ENCODE data around the gene ACTR8.
A peak's percentile ranks its signal among the peaks of the same experiment; 100 is the strongest.

The ACTR8 gene

DNA sequence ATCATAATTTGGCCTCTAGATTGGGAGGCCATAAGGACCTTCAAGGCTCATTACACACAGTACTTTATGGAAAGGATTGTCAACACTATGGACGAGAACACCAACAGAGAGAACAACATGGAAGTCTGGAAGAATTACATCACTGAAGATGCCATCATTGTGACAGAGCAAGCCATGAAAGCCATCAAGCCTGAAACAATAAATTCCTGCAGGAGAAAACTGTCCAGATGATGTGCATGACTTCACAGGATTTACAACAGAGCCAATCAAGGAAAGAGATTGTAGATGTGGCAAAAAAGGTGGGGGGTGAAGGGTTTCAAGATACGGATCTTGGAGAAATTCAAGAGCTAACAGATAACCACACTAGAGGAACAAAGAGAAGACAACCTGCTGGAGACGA lies 19.7 kb downstream of the ACTR8 start:
- no peak for DNase-seq

DNA sequence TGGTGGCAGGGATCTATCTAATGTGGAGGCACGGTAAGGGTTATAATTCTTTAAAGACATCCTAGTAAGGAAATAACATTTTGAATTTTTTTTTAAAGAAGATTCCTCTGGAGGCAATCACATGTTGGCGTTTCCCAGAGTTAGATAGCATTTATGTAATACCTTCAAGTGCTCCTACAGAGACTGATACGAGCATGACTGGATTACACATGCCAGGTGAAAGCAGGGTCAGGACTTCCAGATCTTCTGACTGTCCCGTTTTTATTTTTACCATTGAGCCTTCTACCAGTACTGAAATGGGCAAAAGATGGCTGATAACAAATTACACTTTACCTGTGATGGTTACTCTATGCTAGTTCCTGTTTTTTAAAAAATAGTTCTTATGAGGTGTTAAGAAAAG lies 21.8 kb downstream of the ACTR8 start:
- DNase-seq = no peak

DNA sequence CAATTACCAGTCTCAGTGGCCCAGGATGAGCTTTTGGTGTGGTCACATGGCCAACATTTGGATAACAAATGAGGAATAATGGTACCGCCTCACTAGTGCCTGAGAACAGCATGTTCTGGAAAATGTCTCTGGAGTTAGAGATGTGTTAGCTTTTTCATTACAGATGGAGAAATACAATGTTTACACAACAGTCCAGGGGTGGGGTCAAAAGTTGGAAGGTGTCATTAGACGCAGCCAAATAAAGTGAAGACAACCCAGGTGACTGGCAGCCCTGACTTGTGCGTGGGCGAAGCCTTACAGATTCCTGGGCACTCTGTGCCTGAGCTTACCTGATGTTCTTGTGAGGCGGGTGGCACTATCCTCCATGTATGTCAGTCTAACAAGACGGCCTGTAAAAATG lies 22.8 kb downstream of the ACTR8 start:
- no peak for DNase-seq

DNA sequence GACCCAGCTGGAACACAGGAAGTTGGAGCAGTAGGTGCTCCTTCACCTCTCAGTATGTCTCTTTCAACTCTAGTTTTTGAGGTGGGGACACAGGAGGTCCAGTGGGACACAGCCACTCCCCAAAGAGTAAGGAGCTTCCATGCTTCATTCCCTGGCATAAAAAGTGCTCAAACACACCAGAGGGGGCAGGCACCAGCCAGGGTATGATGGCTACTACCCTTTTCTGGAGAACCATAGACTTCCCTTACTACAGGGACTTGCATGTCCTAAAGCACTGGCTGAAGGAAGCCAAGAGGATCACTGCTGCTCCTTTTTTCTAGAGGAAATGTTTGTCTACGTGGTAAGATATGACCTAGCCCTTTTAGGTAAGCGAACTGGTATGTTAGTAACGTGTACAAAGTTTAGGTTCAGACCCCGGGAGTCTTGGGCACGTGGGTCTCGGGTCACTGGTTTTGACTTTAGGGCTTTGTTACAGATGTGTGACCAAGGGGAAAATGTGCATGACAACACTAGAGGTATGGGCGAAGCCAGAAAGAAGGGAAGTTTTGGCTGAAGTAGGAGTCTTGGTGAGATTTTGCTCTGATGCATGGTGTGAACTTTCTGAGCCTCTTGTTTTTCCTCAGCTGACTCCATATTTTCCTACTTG lies 23.7 kb downstream of the ACTR8 start:
- no peak for DNase-seq

DNA sequence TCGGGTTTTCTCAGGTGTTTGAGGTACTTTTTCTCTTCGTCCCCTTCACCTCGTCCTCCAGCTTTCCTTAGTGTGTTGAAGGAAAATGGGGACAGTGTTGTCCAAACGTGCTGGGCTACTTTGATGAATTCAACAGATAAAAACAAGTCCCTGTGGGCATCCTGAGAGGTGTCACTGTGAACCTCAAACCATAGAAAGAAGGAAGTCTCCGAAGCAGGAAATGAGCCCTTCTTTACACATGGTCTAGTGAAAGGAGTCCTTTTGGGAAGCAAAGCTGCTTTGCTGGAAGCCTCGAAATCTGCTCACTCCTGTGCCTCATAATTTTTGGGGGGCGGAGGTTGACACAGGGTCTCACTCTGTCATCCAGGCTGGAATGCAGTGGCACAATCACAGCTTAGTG lies 25.0 kb downstream of the ACTR8 start:
- DNase-seq = no peak

DNA sequence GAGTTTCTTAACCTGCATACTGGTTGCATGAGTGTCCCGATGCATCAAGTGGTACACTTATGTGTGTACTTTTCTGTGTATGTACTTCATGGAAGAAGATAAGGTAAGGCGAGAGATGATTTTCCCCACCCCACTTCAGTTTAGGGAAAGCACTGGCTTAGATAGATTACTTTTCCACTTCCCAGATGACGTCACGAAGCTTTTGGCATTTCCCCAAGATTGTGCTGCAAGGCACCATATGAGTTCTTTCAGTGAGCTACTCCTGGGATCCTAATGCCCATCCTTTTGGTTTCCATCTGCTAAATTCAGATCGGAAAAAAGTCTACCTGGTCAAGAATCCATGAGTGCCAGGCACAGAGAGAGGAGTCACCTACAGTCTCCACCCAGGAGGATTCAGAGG lies 31.1 kb downstream of the ACTR8 start:
- no peak for DNase-seq

DNA sequence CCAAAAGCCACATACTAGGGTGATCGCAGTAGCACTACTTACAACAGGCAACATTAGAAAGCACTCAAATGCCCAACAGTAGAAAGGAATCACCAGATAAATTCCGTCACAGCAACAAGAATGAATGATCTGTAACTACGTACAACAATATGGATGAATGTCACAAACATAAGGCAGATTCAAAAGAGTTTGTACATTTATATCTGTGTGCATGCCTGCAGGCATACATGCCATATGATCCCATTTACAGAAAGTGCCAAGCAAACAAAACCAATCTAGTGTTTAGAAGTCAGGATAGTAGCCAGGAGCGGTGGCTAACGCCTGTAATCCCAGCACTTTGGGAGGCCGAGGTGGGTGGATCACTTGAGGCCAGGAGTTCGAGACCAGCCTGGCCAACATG lies 32.0 kb downstream of the ACTR8 start:
- DNase-seq = no peak

DNA sequence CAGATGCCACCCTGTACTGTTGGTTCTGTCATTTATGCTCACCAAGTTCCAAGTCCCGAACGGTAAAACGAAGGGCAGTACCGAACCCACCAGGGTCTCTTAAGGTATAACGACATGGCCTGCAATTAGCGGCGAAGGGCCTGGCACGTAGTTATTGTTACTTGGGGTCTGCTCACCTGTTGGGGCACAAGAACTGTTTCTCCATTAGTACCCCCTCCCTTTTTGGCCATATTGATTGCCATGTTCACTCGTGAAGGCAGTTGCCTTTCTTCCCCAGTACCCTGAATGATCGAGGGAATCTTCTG lies 35.1 kb downstream of the ACTR8 start:
- DNase-seq = no peak

DNA sequence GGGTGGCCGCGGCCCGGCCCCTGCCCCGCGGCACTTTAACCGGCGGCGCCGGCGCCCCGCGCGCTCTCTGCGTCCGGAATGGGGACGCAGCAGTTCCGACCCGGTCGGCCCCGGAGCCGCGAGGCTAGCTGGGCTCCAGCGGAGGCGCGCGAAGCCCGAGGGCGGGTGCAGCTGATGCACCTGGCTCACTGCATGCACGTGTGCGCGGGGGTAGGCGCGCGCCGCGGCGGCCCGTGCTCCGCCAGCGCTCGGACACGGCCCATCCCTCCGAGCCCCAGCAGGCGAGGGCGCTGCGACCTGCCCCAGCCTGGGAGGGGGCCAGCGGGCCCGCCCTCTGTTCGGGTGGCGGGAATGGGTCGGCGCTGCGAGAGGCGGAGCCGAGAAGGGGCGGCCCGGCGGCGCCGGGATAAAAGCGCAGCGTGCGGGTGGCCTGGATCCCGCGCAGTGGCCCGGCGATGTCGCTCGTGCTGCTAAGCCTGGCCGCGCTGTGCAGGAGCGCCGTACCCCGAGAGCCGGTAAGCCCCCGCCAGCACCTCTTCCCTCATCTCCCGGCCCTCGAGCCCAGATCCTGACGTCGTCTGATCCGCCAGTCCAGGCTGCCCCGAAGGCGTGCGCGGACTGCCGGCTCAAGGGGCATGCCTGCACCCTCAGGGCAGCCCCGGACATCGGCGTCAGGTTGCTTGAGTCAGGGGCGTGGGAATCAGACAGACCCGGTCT lies 35.7 kb downstream of the ACTR8 start, which contains the start of the genes CHDH and IL17RB:
TSS of gene CHDH (minus strand) at position 286 of the 717 bp plus-strand sequence. CDS start 22,411 bp downstream, outside the sequence.
TSS of gene IL17RB (plus strand) at position 435 of the 717 bp plus-strand sequence. CDS start at position 456, 21 bp downstream.
- DNase-seq = peak; percentile 76

DNA sequence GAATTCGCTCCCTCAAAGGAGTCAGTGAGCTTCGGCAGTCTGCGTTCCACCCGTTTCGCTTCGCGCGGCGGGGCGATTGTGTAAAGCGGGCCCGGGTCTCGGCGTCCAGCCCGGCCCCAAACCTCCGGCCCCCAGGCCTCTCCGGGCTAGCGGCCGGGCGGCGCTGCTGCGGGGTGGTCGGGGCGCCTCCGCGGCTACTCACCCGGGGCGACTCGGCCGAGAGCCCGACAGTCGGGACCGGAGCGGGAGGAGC lies 36.1 kb downstream of the ACTR8 start:
- no peak for DNase-seq

DNA sequence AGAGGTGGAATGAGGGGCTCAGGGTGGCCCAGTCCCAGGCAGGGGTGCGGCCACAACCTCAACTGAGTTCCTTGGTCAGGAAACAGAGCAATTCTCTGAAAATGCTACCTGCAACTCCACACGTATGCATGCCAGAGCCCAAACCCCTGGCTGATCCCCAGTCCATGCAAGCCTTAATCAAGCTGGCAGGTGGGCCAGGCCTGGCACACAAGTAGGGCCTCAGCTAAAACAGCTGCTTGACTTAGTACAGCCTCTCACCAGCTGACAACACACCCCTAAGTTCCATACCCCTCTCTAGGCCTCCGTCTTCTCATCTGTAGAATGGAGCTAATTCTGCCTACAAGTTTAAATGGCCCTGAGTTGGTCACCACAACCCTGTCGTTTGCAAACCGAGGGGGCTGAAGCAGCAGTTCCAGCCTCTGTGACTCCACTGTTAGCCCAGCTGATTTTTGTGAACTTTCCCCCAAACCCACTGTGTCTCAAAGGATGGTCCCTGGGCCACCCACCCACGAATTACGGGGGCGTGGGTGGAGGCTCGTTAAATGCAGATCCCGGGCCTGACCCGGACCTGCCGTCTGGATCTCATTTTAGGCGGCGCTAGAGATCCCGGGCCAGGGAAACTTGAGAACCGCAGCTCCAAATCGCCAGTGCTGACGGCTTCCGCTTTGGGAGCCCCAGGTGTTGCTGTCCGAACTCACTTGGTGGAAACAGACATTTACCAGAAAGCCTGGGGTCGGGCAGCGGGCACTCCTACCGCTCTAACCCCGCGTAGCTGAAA lies 36.7 kb downstream of the ACTR8 start:
- peak; percentile 81 for DNase-seq

DNA sequence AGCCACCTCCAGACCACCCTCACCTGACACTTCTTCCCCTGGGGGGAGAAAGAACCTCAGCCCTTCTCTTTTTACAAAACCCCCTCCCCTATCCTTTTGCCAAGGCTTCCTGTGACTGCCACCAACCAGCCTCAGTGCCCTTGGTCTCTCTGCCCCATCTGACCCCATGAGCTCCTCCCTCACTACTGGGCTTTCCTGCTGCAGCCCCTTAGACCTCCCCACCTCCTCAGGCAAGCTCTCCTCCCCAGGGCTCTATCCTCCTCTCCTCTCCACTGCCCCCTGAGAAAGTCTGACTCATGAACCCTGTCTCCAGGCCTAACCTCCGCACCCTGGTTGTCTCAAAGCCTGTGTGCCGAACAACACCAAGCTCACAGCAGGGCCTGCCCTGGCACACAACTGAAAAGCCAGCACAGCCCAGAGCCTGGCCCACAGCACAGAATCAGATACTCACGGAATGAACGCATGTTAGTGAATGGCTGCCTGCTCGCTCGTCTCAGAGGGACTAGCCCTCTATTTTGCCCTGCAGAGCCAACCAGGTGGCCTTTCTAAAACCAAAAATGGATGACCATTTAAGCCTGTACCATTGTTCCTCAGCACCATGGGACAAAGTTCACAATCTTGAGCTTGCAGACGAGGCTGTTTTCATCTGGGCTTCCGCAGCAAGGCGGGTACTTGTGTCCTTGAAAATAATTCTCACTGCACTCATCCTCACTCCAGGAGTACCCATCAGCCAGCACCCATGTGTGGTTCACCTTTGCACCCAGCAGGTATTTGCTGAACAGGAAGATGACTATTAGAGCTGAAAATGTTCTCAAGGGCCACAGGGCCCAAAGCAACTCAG lies 37.5 kb downstream of the ACTR8 start:
- DNase-seq = no peak

DNA sequence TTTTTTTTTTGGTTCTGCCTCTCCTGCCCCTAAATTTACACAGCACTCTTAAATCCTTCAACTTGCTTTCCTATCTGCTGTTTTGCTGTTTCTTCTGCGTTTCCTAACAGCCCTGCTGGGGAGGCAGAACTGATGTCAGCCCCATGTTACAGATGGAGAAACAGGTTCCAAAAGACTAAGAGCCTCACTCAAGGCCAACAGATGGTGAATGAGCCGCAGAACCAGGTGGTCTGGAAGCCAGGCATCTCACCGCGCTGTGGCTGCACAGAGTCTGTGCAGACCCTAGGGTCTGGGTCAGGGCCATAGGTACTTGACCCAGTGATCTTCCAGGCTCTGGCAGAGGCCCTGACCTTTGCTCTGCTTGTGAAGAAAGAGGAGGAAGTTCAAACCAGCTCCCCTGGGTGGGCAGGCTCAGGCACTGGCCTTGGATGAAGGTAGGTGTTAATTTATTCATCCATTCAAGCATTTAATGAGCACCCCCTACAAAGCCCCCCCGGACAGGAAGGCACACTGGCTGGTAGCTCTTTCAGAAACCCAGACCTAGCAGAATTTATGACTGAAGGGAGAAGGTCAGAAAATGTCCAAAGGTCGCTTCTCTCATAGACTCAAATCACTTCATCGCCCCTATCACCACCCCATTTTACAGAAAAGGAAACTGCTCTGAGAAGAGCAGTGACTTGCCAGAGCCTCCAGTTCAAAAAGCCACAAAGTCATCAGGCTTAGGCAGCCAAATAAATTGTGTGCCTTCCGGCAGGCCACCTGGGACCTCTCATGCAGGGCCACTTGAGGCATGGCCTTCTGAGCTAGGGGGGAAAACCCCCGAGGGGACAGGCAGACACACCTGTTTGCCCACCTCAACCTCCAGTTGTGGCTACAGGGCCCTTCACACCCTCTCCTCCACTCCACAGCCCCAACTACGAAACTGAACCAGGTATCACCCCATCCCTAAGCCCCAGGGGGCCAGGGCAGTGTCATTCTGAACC lies 38.5 kb downstream of the ACTR8 start:
- DNase-seq = no peak

DNA sequence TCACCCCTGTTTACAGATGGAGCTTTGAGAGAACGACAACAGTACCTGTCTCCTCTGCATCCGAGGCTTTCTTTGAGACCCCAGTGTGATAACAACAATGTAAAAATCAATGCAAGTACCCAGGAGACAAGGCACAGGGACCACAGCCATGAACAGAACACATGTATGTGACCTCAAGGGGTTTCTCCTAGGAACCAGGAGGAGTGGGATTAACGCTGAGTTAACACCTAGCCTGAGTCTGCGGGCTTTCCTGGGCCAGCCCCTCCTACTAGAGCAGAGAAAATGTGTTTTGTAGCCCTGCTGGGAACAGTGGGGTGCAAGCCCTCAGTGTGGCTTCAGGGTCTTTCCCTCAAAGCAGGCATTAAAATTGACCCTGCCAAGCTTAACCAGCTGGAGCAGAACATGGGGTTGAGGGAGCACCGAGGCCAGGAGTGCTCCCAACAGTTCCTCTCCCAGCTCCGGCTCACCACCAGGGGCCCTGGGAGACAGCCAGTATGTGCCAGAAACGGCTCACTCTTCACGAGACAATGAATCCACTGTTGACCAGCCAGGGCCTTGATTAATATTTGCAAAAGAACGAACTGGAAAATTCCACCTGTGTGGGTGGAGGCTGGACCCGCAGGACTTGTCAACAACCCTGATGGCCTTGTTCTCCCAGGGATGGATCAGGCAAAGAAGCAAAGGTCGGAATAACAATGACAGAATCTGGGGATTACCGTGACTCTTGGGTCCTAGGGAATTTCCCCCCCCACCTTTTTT lies 39.3 kb downstream of the ACTR8 start:
- peak; percentile 38 for DNase-seq

DNA sequence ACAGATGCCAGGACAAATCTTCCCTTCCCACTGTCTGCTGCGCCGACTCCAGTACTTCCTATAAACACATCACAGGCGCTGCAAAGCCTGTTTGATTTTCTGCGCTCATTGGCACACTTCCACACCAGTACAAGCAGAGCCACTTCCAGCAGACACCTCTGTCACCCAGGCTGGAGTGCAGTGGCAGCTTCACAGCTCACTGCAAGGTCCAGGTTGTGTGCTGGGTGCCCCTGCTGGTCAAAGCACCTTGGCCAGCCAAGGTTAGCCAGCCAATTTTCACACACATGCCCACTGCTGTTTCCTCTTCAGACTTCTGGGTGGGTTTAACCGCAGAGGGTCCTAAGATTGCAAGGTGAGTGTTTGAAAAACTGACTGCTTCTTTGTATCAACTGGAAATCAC lies 40.7 kb downstream of the ACTR8 start:
- no peak for DNase-seq

DNA sequence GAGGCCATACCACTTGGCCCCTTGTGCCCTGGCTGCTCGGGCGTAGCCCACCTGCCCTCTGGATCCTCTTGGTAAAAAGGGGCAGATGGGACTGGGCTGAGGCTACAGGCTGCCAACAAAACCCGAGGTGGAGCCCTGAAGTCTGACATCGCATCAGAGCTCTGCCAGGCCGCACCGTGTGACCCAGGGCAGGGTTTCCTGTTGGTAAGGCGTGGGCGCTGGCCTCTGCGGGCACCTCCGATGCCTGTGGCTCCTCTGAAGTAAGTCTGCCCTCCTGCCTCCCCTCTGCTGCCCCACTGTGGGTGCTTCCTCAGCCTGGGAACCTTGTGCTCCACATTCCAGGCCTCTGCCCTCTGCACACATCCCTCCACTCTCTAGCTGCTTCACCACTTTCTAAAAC lies 44.6 kb downstream of the ACTR8 start:
- no peak for DNase-seq

DNA sequence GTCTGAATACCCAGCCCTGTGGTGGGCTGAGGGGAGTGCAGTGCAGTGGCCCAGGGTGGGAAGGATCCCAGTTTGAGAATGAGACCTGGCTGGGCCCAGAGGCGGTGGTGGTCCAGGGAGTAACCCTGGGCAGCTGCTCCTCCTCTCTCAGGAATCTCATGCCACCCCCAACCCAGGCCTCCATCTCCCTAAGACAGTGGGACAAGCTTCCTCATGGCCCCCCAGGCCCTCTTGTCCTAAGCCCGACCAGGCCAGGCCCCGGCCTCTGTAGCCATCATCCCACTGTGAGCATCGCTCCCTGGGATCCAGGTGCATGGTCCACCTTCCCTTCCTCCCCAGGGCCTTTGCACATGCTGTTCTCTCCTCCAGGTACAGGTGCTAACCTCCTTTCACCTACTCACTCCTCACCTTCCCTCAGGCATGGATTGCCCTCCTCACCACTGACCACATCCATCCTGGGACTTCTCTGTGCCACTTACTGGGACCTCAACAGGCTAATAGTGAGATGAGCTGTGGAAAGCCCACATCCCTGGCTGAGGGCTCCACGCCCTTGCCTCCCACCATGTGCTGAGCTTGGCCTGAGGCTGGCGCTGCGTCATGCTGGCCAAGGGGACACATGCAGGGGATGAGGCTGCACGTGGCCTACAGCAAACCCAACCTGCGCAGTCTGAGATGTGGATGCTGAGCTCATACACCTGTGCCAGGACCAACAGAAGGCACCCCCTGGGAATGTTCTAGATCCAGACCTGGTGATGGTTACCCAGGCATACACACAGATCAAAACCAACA lies 45.7 kb downstream of the ACTR8 start:
- no peak for DNase-seq

DNA sequence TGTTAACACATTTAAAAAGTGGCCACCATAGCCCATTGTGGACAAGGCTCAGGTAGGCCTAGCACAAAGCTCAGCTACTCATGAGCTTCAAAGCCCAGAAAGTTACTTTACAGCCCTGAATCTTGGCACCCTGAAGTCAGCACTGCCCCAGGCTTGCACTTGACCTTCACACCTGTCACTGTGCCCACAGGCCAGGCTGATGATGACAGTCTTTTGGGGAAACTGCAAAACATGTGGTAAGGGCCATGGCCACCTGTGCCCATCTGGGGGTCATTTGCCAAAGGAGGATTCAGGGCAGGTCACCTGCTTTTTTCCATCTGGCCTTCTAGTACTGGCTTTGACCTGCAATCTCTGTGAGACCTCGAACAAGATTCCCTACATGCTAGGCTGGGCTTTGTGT lies 46.7 kb downstream of the ACTR8 start:
- no peak for DNase-seq

DNA sequence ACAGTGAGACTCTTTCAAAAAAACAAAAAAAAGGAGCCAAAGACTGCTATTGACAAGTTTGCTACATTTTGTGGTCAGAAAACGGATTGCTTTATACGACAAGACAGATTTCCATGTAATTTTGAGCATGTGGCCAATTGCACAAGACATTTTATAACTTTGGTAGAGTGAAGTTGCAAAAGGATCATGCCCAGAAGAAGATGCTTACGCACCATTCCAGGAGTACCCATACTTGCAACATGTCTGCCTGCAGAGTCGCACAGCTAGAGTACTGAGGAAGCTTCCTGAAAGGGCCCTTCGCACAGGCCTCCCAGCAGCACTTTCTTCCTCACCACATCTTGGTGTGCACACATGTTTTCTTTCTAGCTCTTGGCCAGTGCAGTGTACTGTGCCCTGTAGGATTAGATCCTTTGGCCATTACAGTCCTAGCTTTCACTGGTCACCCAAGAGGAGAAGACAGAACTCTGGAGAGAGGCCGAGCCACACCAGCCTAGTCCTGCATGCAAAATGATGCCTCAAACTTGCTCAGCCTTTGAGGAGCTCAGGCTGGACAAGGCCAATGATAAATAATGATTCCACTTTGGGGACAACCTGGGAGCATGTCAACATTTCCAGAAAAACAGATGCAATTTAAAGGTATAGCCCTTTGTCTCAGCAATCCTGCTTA lies 47.4 kb downstream of the ACTR8 start:
- DNase-seq = no peak

DNA sequence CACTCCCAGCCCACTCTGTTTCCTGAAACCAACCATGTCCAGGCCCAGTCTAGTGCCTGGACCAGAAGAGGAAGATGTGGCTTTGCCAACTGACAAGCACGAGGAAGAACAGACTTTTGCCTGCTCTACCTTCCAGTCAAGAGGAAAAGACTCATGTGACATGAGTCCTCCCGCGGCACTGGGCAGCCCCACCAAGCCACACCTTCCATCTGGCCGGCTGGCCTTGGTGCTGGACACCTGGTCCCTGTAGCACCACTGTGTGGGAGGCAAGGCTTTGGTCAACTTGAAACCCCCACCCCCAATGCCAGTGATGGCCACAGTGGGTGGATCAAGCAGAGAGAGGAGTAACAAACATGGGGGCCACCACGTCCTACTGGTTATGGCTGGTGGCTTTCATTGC lies 48.3 kb downstream of the ACTR8 start:
- DNase-seq = no peak

All from femur (tissue), 1 donor.